Peyer's patch (tissue), 4 donors: ENCODE measurements around the gene HOXA11. TPM values are rescaled to one million over a fixed set of nuclear protein-coding genes. Genes with fewer than 3 reads are reported as not detected.
A peak's percentile ranks its signal among the peaks of the same experiment; 100 is the strongest.

ENCODE experiments used
- DNase-seq, 3 donors: peaks; one replicate each; pipeline ENCODE4 v3.0.0-alpha.2; 2017 to 2019
- H3K27ac ChIP-seq, 4 donors: fragments of 200-600 bp; sonication (generic); one replicate each; pipeline ENCODE4 v1.5.1; 2016 to 2019
- H3K27me3 ChIP-seq, 2 donors: fragments of 200-600 bp; sonication (generic); one replicate each; pipeline ENCODE4 v1.5.1; 2019
- H3K36me3 ChIP-seq, 3 donors: fragments of 200-600 bp; sonication (generic); one replicate each; pipeline ENCODE4 v1.5.1; 2016 to 2019
- H3K4me1 ChIP-seq, 4 donors: fragments of 200-600 bp; sonication (generic); one replicate each; pipeline ENCODE4 v1.5.1; 2016 to 2019
- H3K4me3 ChIP-seq, 4 donors: fragments of 200-600 bp; sonication (generic); 1 replicate in 3 of 4; 2 replicates in 1 of 4; pipeline ENCODE4 v1.5.1; 2016 to 2019; ENCODE audit warnings: mild to moderate bottlenecking in 1 of 4
- H3K9me3 ChIP-seq, 4 donors: fragments of 200-600 bp; sonication (generic); one replicate each; pipeline ENCODE4 v1.5.1; 2016 to 2019; ENCODE audit warnings: mild to moderate bottlenecking in 1 of 4
- CTCF ChIP-seq, 6 experiments: fragments of 450-650 bp in 4 of 6; fragments of 200-600 bp in 2 of 6; sonication (generic) in 1 of 6; IDR thresholded peaks; one replicate each; pipeline ENCODE4 v1.5.1; 2017 to 2019; ENCODE audit warnings: antibody characterized with exemption in 6 of 6, mild to moderate bottlenecking in 3 of 6, moderate library complexity in 1 of 6
- POLR2A ChIP-seq, 2 donors: fragments of 450-650 bp; IDR thresholded peaks; one replicate each; pipeline ENCODE4 v1.5.1; 2017; ENCODE audit warnings: antibody characterized with exemption in 2 of 2, mild to moderate bottlenecking in 2 of 2, moderate library complexity in 2 of 2
- total RNA-seq, 4 donors: library from RNA; depleted of rRNA; stranded (reverse); fragments of >200 nt; gene quantifications; one replicate each; pipeline ENCODE4 v1.1.0, GENCODE V29; 2016

Gene HOXA11
- total RNA-seq, 4 donors from 2014 or later: not detected

GRCh38 chr7:27140126-27140857, 44.7 kb downstream of the HOXA11 start:
- peak overlapping the region; percentile 31 to 96 (median 80) for H3K27ac ChIP-seq
- DNase-seq: peak in 2 of 3 donors; percentile 61 to 77
- H3K4me1 ChIP-seq: peaks cover 0 to 44% (median 3%) of the 10 kb centered on the region in 4 donors
- H3K36me3 ChIP-seq: peaks cover 0 to 7% (median 0%) of the 10 kb centered on the region in 3 donors
- peak overlapping the region in 3 of 4 donors; percentile 19 to 75 (median 58) for H3K4me3 ChIP-seq
- TF ChIP-seq POLR2A (IDR thresholded peaks at IDR 0.05) (peak; percentile 74 to 77), CTCF (IDR thresholded peaks at IDR 0.05) (no peak)
- H3K9me3 ChIP-seq: no peaks in the 10 kb centered on the region
- no peaks in the 10 kb centered on the region for H3K27me3 ChIP-seq

GRCh38 chr7:27139334-27140125, 45.5 kb downstream of the HOXA11 start:
- DNase-seq: peak in 2 of 3 donors; percentile 14 to 73

GRCh38 chr7:27138985-27139333, 46.1 kb downstream of the HOXA11 start:
- H3K27me3 ChIP-seq: no peaks in the 10 kb centered on the region
- DNase-seq: no peak
- TF ChIP-seq CTCF (IDR thresholded peaks at IDR 0.05) (no peak), POLR2A (IDR thresholded peaks at IDR 0.05) (no peak)

More at GRCh38 chr7:27139334-27140125, 45.5 kb downstream of the HOXA11 start:
- Histone ChIP-seq H3K4me3 (peak overlapping the region in 3 of 4 donors; percentile 19 to 75 (median 58)), H3K36me3 (no peaks in the 10 kb centered on the region), H3K27me3 (no peaks in the 10 kb centered on the region), H3K27ac (peak overlapping the region; percentile 60 to 96 (median 80)), H3K4me1 (peaks cover 0 to 46% (median 5%) of the 10 kb centered on the region in 4 donors), H3K9me3 (no peaks in the 10 kb centered on the region)
- TF ChIP-seq CTCF (IDR thresholded peaks at IDR 0.05) (no peak), POLR2A (IDR thresholded peaks at IDR 0.05) (no peak)

GRCh38 chr7:27138472-27138871, 46.6 kb downstream of the HOXA11 start:
- H3K27ac ChIP-seq: peak overlapping the region; percentile 44 to 96 (median 80)

More at GRCh38 chr7:27138985-27139333, 46.1 kb downstream of the HOXA11 start:
- peak overlapping the region; percentile 60 to 96 (median 80) for H3K27ac ChIP-seq
- peak overlapping the region in 3 of 4 donors; percentile 19 to 75 (median 58) for H3K4me3 ChIP-seq
- no peaks in the 10 kb centered on the region for H3K9me3 ChIP-seq
- peaks cover 0 to 52% (median 6%) of the 10 kb centered on the region in 4 donors for H3K4me1 ChIP-seq
- H3K36me3 ChIP-seq: no peaks in the 10 kb centered on the region

More at GRCh38 chr7:27138472-27138871, 46.6 kb downstream of the HOXA11 start:
- H3K27me3 ChIP-seq: no peaks in the 10 kb centered on the region
- no peaks in the 10 kb centered on the region for H3K9me3 ChIP-seq
- H3K4me3 ChIP-seq: peak overlapping the region in 2 of 4 donors; percentile 58 to 75
- H3K4me1 ChIP-seq: peaks cover 0 to 52% (median 6%) of the 10 kb centered on the region in 4 donors
- DNase-seq: peak in 1 of 3 donors; percentile 5
- H3K36me3 ChIP-seq: no peaks in the 10 kb centered on the region
- TF ChIP-seq CTCF (IDR thresholded peaks at IDR 0.05) (no peak), POLR2A (IDR thresholded peaks at IDR 0.05) (no peak)
